ENCODE data around the gene MED27. TPM values are rescaled to one million over a fixed set of nuclear protein-coding genes. Genes with fewer than 3 reads are reported as not detected.

The MED27 gene
- total RNA-seq, 1 donor, result 25.7 TPM

- no peaks in the 10 kb centered on the region for H3K27me3 ChIP-seq (ENCODE audit: insufficient read depth, low read length)
- peaks cover 88% of the 10 kb centered on the region for H3K79me2 ChIP-seq (ENCODE audit: insufficient read depth, low read length)
- DNase-seq (ENCODE audit: insufficient read length, low spot score, missing footprints), result no peak
- H4K20me1 ChIP-seq (ENCODE audit: insufficient read depth, low read length), result peaks cover 39% of the 10 kb centered on the region
- H2AFZ ChIP-seq (ENCODE audit: low read length), result no peak overlapping the region
- no peak overlapping the region for H3K4me3 ChIP-seq (ENCODE audit: insufficient read depth, low read length)
- no peak for TF ChIP-seq CTCF (IDR thresholded peaks at IDR 0.05; ENCODE audit: extremely low read depth, low read depth, low read length)
- H3K36me3 ChIP-seq (ENCODE audit: insufficient read depth, low read length), result no peaks in the 10 kb centered on the region
- H3K4me1 ChIP-seq (ENCODE audit: insufficient read depth, low read length), result peaks cover 11% of the 10 kb centered on the region
- no peak overlapping the region for H3K27ac ChIP-seq (ENCODE audit: low read depth, low read length)
- no peak overlapping the region for H3K4me2 ChIP-seq (ENCODE audit: insufficient read depth, low read length)
- H3K9me3 ChIP-seq (ENCODE audit: low read depth, low read length), result no peaks in the 10 kb centered on the region
These were observed 30.3 kb downstream of the MED27 start for GRCh38 chr9:132049323-132049882.

- H3K79me2 ChIP-seq (ENCODE audit: insufficient read depth, low read length), result peaks cover 87% of the 10 kb centered on the region
- no peak for DNase-seq (ENCODE audit: insufficient read length, low spot score, missing footprints)
- peaks cover 20% of the 10 kb centered on the region for H3K4me1 ChIP-seq (ENCODE audit: insufficient read depth, low read length)
- no peak overlapping the region for H3K4me2 ChIP-seq (ENCODE audit: insufficient read depth, low read length)
- peaks cover 36% of the 10 kb centered on the region for H4K20me1 ChIP-seq (ENCODE audit: insufficient read depth, low read length)
- H3K27me3 ChIP-seq (ENCODE audit: insufficient read depth, low read length), result no peaks in the 10 kb centered on the region
- H3K27ac ChIP-seq (ENCODE audit: low read depth, low read length), result no peak overlapping the region
- TF ChIP-seq CTCF (IDR thresholded peaks at IDR 0.05; ENCODE audit: extremely low read depth, low read depth, low read length), result no peak
- H3K9me3 ChIP-seq (ENCODE audit: low read depth, low read length), result no peaks in the 10 kb centered on the region
- no peaks in the 10 kb centered on the region for H3K36me3 ChIP-seq (ENCODE audit: insufficient read depth, low read length)
- no peak overlapping the region for H3K4me3 ChIP-seq (ENCODE audit: insufficient read depth, low read length)
- H2AFZ ChIP-seq (ENCODE audit: low read length), result no peak overlapping the region
These were observed 31.5 kb downstream of the MED27 start for GRCh38 chr9:132048201-132048600.

- no peaks in the 10 kb centered on the region for H3K27me3 ChIP-seq (ENCODE audit: insufficient read depth, low read length)
- H3K27ac ChIP-seq (ENCODE audit: low read depth, low read length), result peak overlapping the region; percentile 7
- H3K4me2 ChIP-seq (ENCODE audit: insufficient read depth, low read length), result peak overlapping the region; percentile 22
- H3K4me3 ChIP-seq (ENCODE audit: insufficient read depth, low read length), result no peak overlapping the region
- peaks cover 28% of the 10 kb centered on the region for H4K20me1 ChIP-seq (ENCODE audit: insufficient read depth, low read length)
- no peak overlapping the region for H2AFZ ChIP-seq (ENCODE audit: low read length)
- H3K79me2 ChIP-seq (ENCODE audit: insufficient read depth, low read length), result peaks cover 81% of the 10 kb centered on the region
- peak; percentile 78 for DNase-seq (ENCODE audit: insufficient read length, low spot score, missing footprints)
- no peaks in the 10 kb centered on the region for H3K36me3 ChIP-seq (ENCODE audit: insufficient read depth, low read length)
- TF ChIP-seq CTCF (IDR thresholded peaks at IDR 0.05; ENCODE audit: extremely low read depth, low read depth, low read length), result no peak
- no peaks in the 10 kb centered on the region for H3K9me3 ChIP-seq (ENCODE audit: low read depth, low read length)
- H3K4me1 ChIP-seq (ENCODE audit: insufficient read depth, low read length), result peaks cover 34% of the 10 kb centered on the region
These were observed 33.2 kb downstream of the MED27 start for GRCh38 chr9:132046456-132046855.

GRCh38 chr9:132044176-132044875 lies 35.3 kb downstream of the MED27 start:
- Histone ChIP-seq H2AFZ (ENCODE audit: low read length) (no peak overlapping the region), H4K20me1 (ENCODE audit: insufficient read depth, low read length) (peaks cover 9% of the 10 kb centered on the region), H3K4me2 (ENCODE audit: insufficient read depth, low read length) (no peak overlapping the region), H3K27me3 (ENCODE audit: insufficient read depth, low read length) (no peaks in the 10 kb centered on the region), H3K4me1 (ENCODE audit: insufficient read depth, low read length) (peaks cover 34% of the 10 kb centered on the region), H3K36me3 (ENCODE audit: insufficient read depth, low read length) (no peaks in the 10 kb centered on the region), H3K79me2 (ENCODE audit: insufficient read depth, low read length) (peaks cover 83% of the 10 kb centered on the region), H3K9me3 (ENCODE audit: low read depth, low read length) (no peaks in the 10 kb centered on the region), H3K27ac (ENCODE audit: low read depth, low read length) (no peak overlapping the region), H3K4me3 (ENCODE audit: insufficient read depth, low read length) (no peak overlapping the region)
- no peak for DNase-seq (ENCODE audit: insufficient read length, low spot score, missing footprints)
- no peak for TF ChIP-seq CTCF (IDR thresholded peaks at IDR 0.05; ENCODE audit: extremely low read depth, low read depth, low read length)
